NCI-H1048 (cell line): Measurements from ENCODE around the gene TTYH3.
"Not testable (repeated sequence)": the region's sequence is repeated elsewhere in the genome, so short reads cannot be mapped to it uniquely, and the experiment has no call there.

Experiments
- DNase-seq: peaks from one replicate; lab custom pipeline; 2025; lab: John Stamatoyannopoulos, UW

Gene TTYH3

DNA sequence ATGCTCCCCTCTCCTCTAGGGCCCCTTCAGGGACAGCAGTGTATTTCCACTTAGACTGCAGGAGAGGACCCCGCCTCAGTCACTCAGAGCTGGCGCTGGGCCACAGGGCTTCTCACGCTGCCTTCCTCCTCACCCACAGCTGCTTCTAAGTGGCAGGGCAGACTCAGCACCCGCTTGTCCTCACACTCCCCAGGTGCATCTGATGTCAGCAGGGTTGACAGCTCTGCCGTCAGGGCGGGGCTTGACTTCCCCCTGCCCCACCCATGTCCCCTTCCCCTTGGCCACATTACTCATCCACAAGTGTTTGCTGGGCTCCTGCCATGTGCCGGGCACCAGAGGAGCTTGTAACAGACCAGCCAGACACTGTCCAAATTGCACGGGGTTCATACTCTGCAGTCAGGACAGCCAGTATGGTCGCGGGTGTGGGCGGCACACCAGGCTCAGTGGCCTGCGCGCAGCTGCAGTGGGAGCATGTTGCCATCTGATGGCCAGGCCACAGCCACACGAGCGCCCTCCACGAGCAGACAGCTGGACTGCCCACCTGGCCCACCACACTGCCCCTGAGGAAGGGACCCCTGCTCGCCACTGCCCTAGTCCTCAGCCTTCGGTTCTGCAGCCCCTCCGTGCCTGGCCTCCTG, 29.3 kb upstream of the TTYH3 start:
- no peak for DNase-seq

DNA sequence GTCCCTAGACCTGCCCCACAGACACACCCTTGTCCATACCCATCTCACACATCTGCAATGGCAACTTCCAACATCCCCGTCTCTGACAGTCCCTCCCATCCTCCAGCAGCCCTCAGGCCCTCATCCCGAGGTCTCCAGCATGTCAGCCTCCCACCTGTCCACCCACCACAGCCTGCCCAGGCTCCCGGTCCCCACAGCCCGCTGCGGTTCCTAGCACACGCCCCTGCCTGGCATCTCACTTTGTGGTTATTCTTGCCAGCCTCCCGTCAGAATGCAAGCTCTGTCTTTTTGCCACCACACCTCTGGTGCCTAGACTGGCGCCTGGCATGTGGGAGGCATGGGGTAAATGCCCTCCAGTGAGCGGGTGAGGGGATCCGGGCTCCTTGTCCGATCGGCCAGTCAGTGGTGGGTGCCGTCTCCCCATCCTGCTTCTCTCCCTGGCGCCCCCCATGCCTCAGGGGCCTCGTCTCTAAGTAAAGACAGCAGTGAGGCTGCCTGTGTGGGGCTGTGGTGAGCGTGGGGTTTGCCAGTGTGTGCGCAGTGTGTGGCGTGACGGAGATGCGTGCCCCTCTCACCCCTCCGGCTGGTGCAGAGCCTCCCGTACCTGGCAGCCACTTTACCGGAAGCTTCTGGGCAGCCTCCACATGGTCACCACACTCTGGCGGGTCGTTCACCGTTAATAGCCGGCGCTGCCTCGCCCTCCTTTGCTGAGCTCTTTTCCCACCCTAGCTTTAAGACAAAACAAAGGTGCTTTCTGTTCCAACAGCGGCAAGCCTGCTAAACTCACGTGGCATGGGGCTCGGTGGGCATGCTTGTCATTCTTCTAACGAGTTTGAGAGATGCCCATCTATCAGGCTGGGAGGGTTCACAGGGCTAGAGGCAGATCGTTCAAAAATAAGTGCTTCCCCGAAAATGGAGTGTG, 28.5 kb upstream of the TTYH3 start:
- no peak for DNase-seq

DNA sequence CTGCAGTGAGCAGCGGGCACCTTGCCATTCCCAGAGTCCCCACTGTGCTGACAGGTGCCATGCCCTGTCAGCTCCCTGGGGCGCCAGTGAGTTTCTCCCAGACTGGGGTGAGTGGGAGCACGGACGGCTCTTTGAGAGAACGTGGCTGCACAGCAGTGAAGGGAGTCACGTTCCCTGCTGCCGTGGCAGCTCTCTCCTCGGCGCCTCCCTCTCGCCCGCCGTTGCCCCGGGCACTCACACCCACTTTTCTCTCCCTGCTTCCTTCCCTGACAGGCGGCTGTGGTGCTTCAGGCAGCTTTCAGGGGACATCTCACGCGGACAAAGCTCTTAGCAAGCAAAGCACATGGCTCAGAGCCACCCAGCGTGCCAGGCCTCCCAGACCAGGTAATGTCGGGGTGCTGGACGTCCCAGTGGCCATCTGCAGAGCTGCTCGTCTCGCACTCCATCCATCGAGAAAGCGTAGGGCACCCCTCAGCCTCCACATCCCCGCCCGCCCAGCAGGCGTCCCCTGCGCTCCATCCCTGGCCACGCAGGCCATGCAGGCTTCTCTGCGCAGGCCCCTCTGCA, 27.1 kb upstream of the TTYH3 start:
- DNase-seq, result no peak

DNA sequence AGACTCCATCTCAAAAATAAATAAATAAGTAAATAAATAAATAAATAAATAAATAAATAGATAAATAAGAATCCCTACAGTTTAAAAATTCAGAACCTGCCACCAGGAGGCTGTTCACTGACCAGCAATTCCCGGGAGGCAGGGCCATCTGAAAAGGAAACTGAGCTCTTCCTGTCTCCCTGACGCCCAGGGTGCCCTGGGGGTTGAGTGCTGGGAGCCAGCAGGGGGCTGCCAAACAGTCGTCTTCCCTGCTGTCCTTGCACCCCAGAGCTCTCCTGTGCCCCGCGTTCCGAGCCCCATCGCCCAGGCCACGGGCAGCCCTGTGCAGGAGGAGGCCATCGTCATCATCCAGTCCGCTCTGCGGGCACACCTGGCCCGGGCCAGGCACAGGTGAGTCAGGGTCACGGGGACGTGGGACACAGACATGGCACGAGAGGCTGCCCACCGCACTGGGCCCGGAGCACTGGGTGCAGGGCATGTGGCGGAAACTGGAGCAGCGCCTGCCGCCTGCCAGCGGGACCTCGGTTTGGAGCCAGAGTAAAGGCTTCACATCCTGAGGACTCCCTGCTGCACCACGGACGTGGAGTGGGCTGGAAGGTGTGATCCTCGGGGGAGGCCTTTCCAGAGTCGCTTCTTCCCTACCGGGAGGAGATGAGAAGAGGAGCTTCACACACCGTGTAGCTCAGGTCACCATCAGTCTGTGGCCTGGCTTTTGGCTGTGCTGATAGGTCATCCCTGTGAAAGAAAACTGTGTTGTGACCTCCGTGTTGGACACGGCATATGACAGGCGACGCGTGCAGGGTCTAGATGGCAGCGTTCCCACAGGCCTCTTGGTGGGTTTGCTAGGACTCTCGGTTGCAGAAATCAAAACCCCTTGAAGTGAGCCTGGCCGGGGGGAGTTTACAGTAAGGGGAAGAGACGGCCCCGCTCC, 25.9 kb upstream of the TTYH3 start:
- no peak for DNase-seq

DNA sequence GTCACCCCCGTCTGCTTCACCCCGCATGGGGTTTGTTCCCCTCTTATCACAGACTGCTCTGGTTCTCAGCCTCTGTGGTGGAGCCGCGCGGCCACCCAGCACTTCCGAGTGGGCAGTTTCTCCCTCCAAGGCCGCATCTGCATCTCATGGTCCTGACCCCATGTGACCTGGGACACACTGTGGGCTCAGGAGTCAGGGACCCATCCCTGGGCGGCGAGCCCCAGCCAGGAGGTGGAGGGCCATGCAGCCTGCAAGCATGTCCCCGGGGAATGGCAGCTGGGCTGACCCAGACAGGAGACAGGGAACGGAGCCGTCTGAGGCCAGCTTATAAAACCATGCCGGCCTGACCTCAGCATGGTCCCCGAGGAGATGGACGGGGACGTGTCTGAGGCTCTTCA, 25.2 kb upstream of the TTYH3 start:
- DNase-seq, result no peak

DNA sequence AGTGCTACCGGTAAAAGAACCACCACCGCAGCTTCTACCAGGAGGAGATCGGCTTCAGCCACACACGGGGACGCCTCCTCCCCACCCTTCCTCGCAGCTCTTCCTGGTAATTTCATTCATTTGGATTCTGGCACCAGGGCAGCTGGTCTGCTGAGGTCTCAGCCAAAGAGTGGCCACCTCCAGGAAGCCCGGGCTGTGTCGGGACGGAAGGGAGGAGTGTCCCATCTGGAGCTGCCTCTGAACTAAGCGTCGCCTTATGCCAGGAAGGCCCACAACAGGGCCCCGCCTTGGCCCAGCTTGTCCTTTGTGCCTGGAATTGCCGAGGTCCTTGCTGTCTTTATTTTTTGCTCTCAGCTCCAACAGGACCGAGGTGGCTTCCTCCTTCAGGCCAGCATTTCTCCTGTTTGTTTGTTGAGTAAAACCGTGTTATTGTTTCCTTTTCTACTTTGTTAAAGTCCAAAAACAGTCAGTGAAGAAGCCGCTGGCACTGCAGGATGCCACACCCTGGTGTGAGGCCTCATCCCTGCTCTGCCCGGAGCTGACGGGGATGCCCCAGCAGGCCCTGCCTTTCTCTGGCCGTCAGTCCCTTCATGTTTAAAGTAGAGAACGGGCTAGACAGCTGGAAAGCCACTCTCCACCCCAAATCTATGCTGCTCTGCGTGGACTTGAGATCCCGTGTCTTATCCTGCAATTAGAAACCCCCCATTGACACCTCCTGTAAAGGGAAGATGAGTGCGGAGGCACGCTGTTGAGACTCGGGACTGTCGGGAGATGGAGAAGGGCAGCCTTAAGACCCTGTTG, 24.5 kb upstream of the TTYH3 start:
- DNase-seq, result no peak

DNA sequence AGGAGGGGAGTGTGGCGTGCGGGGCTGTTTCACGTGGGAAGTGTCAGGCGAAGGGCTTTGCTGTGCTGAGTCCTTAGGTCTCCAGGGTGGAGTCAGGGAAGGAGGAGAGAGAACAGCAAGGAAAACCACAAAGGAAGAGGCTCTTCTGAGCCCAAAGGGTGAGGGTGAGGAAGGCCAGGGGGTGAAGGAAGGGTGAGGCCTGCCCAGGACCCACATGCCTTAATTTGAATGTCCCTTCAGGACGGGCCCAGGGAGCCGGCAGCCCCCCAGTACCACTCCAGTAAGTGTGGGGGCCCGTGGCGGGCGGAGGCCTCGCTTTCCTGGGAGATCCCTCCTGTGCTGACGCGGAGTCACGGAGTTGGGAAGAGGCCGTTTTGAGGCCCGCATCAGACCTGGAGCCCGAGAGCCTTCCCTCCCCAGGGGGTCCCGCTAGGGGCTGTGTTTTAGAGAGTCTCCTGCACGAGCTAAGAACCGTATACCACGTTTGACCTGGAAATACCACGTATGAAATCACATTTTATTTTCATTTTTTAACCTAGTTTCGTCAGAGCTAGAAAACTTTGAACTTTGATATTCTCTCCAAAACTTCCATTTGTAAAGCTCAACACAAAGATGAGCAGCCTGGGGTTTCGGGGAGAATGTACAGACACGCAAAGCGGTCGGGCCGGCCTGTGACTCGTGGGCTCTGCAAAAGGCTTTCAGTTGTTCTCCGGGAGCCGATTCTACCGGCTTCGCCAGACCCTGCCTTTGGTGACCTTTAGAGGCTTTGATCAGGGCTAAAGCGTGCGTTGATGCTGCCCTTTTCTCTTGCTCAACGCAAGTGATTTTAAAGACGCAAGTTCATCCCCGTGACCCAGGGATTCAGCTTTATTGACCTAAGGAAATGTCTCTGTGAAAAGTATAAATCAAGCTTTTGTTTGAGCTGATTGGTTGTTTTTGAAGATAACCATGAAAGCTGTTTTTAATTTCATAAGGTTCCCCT, 23.6 kb upstream of the TTYH3 start:
- no peak for DNase-seq

DNA sequence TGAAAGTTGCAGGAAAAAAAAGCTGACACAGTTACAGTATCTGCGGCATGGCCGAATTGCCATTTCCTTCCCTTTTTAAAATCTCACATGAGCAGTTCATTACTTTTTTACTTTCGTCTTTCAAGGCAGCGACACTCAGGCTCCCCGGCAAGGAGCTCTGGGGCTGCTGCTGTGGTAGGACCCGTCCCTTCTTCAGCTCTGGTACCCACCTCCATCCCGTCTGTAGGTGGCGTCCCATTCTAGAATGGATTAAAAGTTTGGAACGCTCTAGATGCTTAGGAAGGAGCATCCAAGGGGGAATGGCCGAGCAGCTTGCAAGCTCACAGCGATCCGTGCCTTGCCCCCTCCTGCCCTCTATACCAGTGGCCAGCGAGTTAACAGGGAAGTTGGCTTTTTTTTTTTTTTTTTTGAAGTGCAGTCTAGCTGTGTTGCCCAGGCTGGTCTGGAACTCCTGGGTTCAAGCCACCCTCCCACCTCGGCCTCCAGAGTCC, 22.8 kb upstream of the TTYH3 start:
- no peak for DNase-seq

DNA sequence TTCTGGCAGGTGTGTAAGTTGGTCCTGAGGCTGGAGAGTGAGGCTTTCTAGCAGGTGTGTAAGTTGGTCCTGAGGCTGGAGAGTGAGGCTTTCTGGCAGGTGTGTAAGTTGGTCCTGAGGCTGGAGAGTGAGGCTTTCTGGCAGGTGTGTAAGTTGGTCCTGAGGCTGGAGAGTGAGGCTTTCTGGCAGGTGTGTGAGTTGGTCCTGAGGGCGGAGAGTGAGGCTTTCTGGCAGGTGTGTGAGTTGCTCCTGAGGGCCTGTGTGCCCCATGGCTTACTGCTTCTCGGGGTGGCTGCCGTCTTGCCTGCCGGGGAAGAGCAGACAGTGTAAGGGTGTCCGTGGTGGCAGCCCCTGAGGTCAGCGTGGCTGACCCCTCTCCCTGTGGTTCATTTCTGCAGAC, 22.1 kb upstream of the TTYH3 start:
- DNase-seq, result not testable (repeated sequence)

DNA sequence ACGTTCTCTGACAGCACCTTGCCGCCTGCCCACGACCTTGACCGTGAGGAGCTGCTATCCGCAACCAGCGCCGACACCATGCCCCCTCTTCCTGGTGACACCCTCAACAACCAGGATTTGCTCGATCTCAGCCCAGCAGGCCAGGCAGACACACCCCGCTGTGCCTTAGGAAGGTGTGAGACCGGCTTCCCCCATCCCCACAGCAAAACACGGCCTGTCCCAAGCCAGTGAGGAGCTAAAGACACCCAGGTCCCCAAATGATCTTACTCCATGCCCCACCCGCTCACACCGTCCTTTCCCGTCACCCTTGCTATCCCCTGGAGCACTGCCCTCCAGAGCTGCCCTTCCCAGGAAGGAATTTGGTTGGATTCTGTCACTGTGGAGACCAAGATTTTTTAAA, 21.3 kb upstream of the TTYH3 start:
- no peak for DNase-seq

DNA sequence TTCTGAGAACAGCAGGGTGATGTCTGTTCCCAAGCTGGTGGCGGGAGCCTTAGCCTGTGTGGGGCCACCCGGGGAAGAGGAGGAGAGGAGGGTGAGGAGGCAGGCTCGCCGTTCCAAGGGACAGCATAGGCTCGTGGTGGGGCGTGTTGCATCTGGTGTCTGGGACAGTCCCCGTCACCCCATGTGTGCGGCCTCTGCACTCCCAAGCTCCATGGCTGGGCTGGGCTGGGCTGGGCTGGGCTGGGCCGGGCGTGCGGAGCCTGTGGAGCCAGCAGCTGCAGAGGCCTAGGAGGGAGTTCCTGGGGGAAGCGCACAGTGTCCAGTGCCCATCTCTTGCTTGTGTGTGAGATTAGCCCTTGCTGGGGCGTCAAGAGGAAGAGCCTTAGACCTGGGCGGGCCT, 20.9 kb upstream of the TTYH3 start:
- no peak for DNase-seq

DNA sequence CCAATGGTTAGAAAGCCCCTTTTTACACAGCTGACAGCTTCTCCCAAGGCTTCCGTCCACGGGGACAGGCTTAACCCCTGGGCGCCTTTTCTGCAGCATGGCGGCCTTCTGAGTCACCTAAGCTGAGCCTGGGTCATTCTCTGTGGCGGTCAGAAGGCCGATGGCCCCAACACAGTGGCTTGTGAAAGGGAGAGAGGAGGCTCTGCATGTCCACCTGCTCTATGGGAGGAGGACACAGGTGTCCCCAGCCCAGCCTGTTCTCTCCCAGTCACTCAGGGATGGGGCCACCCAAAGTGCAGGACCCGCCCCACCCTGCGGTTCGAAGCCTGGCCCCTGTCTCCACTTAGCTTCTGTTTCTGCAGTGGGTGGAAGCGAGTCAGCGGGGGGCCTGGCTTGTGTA, 20.4 kb upstream of the TTYH3 start:
- DNase-seq, result no peak

DNA sequence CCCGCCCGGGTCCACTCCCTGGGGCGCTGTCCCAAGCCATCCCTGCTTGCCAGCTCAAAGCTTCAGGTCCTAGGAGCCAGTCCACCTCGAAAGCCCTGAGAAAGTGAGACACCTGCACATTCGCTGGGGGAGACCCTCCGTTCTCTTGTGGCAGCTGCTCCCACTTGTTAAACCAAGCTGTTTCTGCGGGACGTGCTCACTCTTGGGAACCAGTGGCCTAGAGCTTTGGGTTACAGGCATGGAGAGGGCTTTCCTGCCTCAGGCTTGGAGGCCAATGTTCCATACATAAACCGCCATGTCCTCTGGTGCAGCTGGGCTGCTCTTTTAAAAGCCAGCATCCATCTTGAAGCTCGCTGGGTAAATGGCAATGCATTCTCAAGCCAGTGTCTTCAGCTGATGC, 19.9 kb upstream of the TTYH3 start:
- DNase-seq, result no peak

DNA sequence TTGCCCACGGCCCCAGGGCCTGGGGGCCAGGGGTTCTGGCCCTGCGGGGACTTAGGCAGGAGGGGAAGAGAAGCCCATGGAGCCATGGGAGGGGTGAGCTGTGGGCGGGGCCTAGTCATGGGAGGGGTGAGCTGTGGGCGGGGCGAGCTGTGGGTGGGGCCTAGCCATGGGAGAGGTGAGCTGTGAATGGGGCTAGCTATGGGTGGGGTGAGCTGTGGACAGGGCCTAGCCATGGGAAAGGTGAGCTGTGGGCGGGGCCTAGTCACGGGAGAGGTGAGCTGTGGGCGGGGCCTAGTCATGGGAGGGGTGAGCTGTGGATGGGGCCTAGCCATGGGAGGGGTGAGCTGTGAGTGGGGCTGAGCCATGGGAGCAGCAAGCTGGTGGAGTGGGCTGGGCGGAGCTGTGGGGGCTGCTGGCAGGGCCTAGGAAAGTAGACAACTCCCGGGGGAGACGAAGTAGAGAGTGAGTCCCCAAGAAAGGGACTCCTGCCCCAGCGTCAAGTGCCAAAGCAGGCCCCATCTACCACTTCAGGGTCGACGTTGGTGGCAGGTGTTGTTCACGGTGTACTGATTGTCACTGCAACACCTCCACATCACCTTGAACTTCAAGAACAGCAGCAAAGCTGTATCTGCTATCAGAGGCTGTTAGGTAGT, 19.2 kb upstream of the TTYH3 start:
- no peak for DNase-seq

DNA sequence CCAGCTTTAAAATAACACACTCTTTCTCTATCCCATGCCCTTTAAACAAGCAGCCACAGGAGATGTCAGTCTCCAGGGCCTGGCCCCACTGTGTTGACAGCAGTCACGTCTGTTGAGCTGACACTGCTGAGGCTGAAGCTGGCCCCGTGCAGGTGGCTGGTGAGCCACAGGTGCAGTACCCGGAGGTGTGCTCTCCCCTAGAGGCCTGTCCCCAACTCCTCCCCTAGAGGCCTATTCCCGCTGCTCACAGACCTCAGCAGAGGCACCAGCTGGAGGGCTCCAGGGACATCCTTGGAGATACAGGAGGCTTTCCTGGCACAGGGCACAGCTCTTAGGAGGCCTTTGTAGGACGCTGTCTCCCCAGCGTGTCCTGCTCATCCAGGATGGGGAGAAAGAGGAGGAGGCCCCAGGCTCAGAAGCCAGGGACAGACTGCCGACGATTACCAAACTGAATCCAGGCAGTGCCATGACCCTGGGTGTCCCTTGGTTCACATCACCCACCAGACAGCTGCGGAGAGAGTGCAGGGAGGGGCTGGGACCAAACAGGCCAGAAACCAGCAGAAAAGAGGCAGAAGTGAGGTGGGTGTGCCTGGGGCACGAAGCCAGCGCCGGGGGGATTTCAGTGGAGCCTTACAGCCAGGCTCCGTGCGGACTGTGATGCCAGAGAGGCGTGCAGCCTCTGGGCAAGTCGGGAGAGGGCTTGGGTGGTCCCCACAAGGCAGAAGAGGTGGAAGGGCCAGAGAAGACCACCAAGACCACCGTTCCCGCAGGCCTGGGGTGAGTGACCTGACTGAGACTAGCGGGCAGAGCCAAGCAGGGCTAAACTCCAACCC, 18.5 kb upstream of the TTYH3 start:
- no peak for DNase-seq

DNA sequence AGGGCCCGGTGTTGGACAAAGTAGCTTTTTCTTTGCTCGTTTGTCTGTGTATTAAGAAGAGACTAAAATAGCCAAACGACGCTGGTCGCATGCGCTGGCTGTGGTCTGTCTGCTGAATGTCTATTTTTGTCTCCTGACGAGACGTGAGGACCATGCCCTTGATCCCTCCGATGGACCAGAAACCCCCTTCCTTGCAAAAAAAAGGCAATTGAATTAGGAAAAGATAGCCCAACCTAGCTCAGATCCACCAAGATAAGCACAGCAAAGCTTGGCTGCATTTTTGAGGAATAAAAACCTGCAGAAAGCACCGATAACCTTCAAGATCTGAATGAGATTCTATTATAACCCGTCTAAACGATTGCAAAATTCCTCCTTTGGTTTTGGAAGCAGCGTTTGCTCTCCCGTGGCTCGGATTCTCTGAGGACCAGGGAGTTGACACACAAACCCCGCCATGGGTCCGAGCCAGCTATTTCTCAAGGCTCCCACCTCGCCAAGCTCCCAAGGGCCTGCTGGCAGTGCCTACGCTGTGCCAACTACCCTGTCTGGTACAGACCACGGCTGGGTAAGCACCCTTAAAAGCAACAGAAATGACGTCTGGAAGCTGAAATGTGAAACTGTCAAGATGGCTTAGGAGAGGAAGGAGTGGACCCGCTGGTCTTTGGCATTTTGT, 17.7 kb upstream of the TTYH3 start:
- DNase-seq, result no peak

DNA sequence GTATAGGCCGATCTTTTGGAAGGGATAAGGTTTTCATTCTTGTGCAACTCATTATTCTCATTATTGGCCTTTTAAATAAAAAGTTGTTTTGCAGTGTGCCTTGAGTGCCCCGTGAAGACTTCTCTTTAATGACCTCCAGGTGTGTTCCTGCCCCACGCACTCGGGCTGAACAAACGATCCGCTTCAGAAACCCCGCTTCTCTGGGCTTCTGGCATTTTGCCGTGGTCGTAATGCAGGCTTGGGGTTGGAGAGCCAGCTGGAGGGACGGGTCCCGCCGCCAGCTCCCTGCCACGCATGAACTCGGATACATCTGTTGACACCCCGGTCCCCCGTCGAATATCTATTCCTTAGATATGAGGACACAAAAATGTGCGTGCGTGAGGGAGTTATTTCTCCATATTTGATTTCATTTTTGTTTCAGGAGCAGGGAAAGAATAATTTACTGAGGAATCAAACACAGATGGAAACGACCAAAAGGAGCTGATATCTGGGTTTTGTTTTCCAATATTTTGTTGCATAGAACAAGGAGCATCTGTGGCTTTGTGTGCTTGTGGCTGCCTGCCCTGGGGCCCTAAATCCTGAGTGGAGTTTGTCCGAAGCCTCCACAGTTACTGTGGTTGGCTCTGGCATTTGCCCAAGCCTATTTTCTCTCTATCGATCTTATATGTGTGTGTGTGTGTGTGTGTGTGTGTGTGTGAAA, 17.0 kb upstream of the TTYH3 start:
- DNase-seq, result no peak
